Stimulated activated CD8-positive, alpha-beta memory T cell treated with anti-CD3 and anti-CD28 coated beads, Interleukin-12 subunit alpha, Interleukin-12 subunit beta, amount 100 ng/mL, for 1 hour (primary cell): ENCODE data around the gene GPR89B.
"Not testable (repeated sequence)": the region's sequence is repeated elsewhere in the genome, so short reads cannot be mapped to it uniquely, and the experiment has no call there.

ENCODE experiments used
- DNase-seq: peaks from one replicate; pipeline ENCODE4 v3.0.0-alpha.2; 2020; ENCODE audit warnings: low read depth

GPR89B gene

DNA sequence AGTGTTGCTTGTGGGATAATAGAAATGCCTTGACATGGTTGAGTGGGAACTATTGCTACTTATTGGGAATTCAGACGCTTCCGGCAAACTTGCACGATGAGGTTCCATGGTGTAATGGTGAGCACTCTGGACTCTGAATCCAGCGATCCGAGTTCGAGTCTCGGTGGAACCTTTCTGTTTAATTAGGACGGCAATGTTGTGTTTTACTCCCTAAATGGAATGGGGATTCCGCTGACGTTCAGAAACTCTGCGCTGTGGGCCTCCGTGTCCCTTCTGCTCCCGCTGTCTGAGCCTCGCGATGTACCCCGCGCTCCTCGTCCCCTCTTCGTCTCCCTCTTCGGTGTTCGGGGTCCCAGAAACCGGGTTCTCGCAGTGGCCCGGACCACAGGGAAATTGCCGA lies 104.5 kb downstream of the GPR89B start:
- not testable (repeated sequence) for DNase-seq

DNA sequence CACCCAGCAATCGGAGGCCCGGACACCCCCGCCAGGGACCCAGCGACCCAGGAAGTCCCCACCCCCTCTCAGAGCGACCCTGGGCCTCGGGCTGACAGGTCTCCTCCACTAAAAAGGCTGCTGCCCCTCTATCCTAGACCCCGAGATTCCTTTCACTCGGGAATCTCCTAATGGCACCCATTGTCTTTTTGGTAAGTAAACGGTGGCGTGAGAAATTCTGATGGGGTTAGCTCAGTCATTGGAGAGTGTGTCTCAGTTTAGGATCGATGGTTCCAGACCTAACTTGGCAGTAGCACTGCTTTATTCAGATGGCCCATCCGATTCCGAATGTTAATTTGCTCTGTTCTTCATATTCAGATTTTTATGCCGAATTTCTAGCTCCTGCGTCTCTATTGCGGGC lies 104.9 kb downstream of the GPR89B start:
- not testable (repeated sequence) for DNase-seq

DNA sequence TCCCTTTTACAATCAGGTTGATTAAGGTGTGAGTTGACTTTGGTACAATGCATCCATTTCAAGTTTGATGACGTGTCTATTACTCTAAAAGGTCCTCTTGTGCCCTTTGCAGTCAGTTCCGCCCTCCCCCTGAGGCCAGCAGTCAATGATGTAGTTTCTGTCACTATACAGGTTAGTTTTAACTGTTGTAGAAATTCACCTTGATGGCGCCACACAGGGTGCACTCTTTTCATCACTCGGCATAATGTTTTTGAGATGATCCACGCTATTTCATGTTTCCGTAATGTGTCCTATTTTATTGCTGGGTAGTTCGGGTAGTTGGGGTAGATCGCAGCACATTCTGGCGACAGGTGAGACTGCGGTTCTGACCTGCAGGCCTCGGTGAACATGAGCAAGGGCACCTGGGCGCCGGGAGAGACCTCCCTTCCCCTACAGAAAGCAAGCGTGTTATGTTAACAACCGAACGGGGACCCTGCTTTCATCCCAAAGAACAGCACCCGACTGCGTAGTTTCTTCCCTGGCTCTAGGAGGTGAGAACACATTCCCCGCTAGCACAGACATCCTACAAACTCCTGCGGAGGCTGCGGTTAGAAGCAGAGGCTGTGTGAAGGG lies 109.7 kb downstream of the GPR89B start:
- not testable (repeated sequence) for DNase-seq

- DNase-seq = not testable (repeated sequence)
Measured at GRCh38 chr1:148038462-148039333, 110.5 kb downstream of the GPR89B start.
